Keratinocyte (primary cell): ENCODE data around the gene MRTFA. TPM values are rescaled to one million over a fixed set of nuclear protein-coding genes. Genes with fewer than 3 reads are reported as not detected.

Source experiments
- DNase-seq: peaks from one replicate; pipeline ENCODE4 v3.0.0-alpha.2; 2011; ENCODE audit warnings: low read depth, missing footprints, low spot score
- FAIRE-seq: peaks from 2 replicates; lab custom pipeline; 2011; peaks lifted over from hg19 to GRCh38; lab: Jason Lieb, UNC
- H2AFZ ChIP-seq: 2 replicates; pipeline ENCODE4 v1.6.0; 2012; ENCODE audit warnings: low read length, control low read depth, inconsistent platforms; ENCODE audit not compliant: control insufficient read depth
- H3K27ac ChIP-seq: 2 replicates; pipeline ENCODE4 v1.5.1; 2011; ENCODE audit warnings: low read length; ENCODE audit not compliant: control insufficient read depth, insufficient read depth
- H3K27me3 ChIP-seq: 3 replicates; pipeline ENCODE4 v1.6.0; 2011; ENCODE audit warnings: low read length; ENCODE audit not compliant: control insufficient read depth, insufficient read depth; ENCODE audit errors: extremely low read depth
- H3K36me3 ChIP-seq, 2 experiments: 2 replicates in 1 of 2; 3 replicates in 1 of 2; pipeline ENCODE4 v1.5.1; 2011; ENCODE audit warnings: low read length in 2 of 2, mild to moderate bottlenecking in 1 of 2; ENCODE audit not compliant: control insufficient read depth in 2 of 2, insufficient read depth in 2 of 2; ENCODE audit errors: extremely low read depth in 1 of 2
- H3K4me1 ChIP-seq: 3 replicates; pipeline ENCODE4 v1.5.1; 2011; ENCODE audit warnings: low read length; ENCODE audit not compliant: control insufficient read depth, insufficient read depth; ENCODE audit errors: extremely low read depth
- H3K4me2 ChIP-seq: 3 replicates; pipeline ENCODE4 v1.6.0; 2011; ENCODE audit warnings: low read depth, low read length; ENCODE audit not compliant: control insufficient read depth, insufficient read depth; ENCODE audit errors: extremely low read depth
- H3K4me3 ChIP-seq, 3 experiments: fragments of 200-600 bp in 1 of 3; sonication (generic) in 1 of 3; 2 replicates in 2 of 3; 3 replicates in 1 of 3; pipeline ENCODE4 v1.5.1; 2011 to 2016; ENCODE audit warnings: low read length in 3 of 3, mild to moderate bottlenecking in 3 of 3, control low read depth in 2 of 3, inconsistent platforms in 1 of 3, low read depth in 1 of 3, mixed read lengths in 1 of 3, mixed run types in 1 of 3, moderate library complexity in 1 of 3; ENCODE audit not compliant: control insufficient read depth in 2 of 3, insufficient read depth in 2 of 3; ENCODE audit errors: extremely low read depth in 1 of 3
- H3K79me2 ChIP-seq: 2 replicates; pipeline ENCODE4 v1.6.0; 2012; ENCODE audit warnings: low read length; ENCODE audit not compliant: control insufficient read depth, insufficient read depth
- H3K9ac ChIP-seq: 3 replicates; pipeline ENCODE4 v1.6.0; 2011; ENCODE audit warnings: low read length; ENCODE audit not compliant: control insufficient read depth, insufficient read depth; ENCODE audit errors: extremely low read depth
- H3K9me1 ChIP-seq: 3 replicates; pipeline ENCODE4 v1.6.0; 2011; ENCODE audit warnings: low read length; ENCODE audit not compliant: control insufficient read depth, insufficient read depth; ENCODE audit errors: extremely low read depth
- H3K9me3 ChIP-seq: 2 replicates; pipeline ENCODE4 v1.5.1; 2012; ENCODE audit warnings: low read depth, low read length; ENCODE audit not compliant: control insufficient read depth
- H4K20me1 ChIP-seq: 3 replicates; pipeline ENCODE4 v1.6.0; 2011; ENCODE audit warnings: low read length; ENCODE audit not compliant: control insufficient read depth, insufficient read depth; ENCODE audit errors: extremely low read depth
- CTCF ChIP-seq, 3 experiments: IDR thresholded peaks in 1 of 3; conservative IDR thresholded peaks in 1 of 3; optimal IDR thresholded peaks in 1 of 3; 2 replicates in 2 of 3; 3 replicates in 1 of 3; pipeline versions ENCODE3 to v1.5.1; 2011; ENCODE audit warnings: low read length in 3 of 3, mild to moderate bottlenecking in 3 of 3, moderate library complexity in 2 of 3, control low read depth in 1 of 3, inconsistent platforms in 1 of 3; ENCODE audit not compliant: insufficient read depth in 2 of 3; ENCODE audit errors: extremely low read depth in 1 of 3
- EZH2 ChIP-seq: IDR thresholded peaks from one replicate; pipeline ENCODE4 v1.6.1; 2012; ENCODE audit warnings: inconsistent platforms, mild to moderate bottlenecking, low read length, moderate library complexity
- dilution Hi-C: fragments of 300-500 bp; cut with MboI; formaldehyde crosslinking; loops from one replicate; pipeline ENCODE4 v1.7.0; 2020; ENCODE audit warnings: low sequenced_read_pairs; ENCODE audit not compliant: extremely low pct_ligation_motif_present
- polyA plus RNA-seq, 5 experiments: library from polyadenylated mRNA; depleted of rRNA in 3 of 5; stranded (reverse) in 3 of 5; stranded (forward) in 1 of 5; unstranded in 1 of 5; fragments of >200 nt; gene quantifications; 1 replicate in 1 of 5; 2 replicates in 3 of 5; 3 replicates in 1 of 5; pipeline versions ENCODE4 v1.2.1 to v1.2.3, GENCODE V29; 2011 to 2012; ENCODE audit warnings: missing spikeins in 2 of 5, low read depth in 1 of 5, low replicate concordance in 1 of 5

Gene MRTFA
- polyA plus RNA-seq, 1 donor (not counting 4 experiments of a cell fraction or from before 2014, with no cell fraction given), result 6.5 TPM

GRCh38 chr22:40616578-40616977 lies 19.9 kb downstream of the MRTFA start:
- no peak for DNase-seq
- Histone ChIP-seq H3K79me2 (peaks cover 84% of the 10 kb centered on the region), H3K27me3 (no peaks in the 10 kb centered on the region), H3K4me3 (no peak overlapping the region), H4K20me1 (peaks cover 12% of the 10 kb centered on the region), H2AFZ (no peak overlapping the region), H3K36me3 (peaks cover 0 to 3% of the 10 kb centered on the region in 2 experiments), H3K4me2 (no peak overlapping the region), H3K27ac (no peak overlapping the region), H3K9ac (no peak overlapping the region), H3K9me1 (peaks cover 3% of the 10 kb centered on the region), H3K4me1 (peaks cover 10% of the 10 kb centered on the region), H3K9me3 (no peaks in the 10 kb centered on the region)
- dilution Hi-C loops, result no loop called here
- FAIRE-seq, result no peak
- no peak for TF ChIP-seq CTCF (optimal IDR thresholded peaks at IDR 0.05 in 1 of 3, IDR thresholded peaks at IDR 0.05 in 1 of 3, conservative IDR thresholded peaks at IDR 0.05 in 1 of 3; ENCODE audit: extremely low read depth in 1 of 3, insufficient read depth in 2 of 3, low read length in 3 of 3)
- no peak for TF ChIP-seq EZH2

GRCh38 chr22:40613067-40613466 lies 23.5 kb downstream of the MRTFA start:
- no peak for DNase-seq
- Histone ChIP-seq H3K9ac (no peak overlapping the region), H3K9me1 (peaks cover 10% of the 10 kb centered on the region), H3K36me3 (peaks cover 0 to 3% of the 10 kb centered on the region in 2 experiments), H3K4me3 (no peak overlapping the region), H4K20me1 (peaks cover 18% of the 10 kb centered on the region), H3K4me2 (no peak overlapping the region), H3K4me1 (peaks cover 10% of the 10 kb centered on the region), H3K79me2 (peaks cover 92% of the 10 kb centered on the region), H3K9me3 (no peaks in the 10 kb centered on the region), H3K27ac (no peak overlapping the region), H2AFZ (no peak overlapping the region), H3K27me3 (no peaks in the 10 kb centered on the region)
- no peak for FAIRE-seq
- TF ChIP-seq CTCF (optimal IDR thresholded peaks at IDR 0.05 in 1 of 3, IDR thresholded peaks at IDR 0.05 in 1 of 3, conservative IDR thresholded peaks at IDR 0.05 in 1 of 3; ENCODE audit: extremely low read depth in 1 of 3, insufficient read depth in 2 of 3, low read length in 3 of 3) (no peak), EZH2 (no peak)
- dilution Hi-C loops, result no loop called here
